Adrenal gland (tissue), 12 donors: ENCODE measurements around the gene PRR35. TPM values are rescaled to one million over a fixed set of nuclear protein-coding genes. Genes with fewer than 3 reads are reported as not detected.

ENCODE experiments used
- DNase-seq, 7 donors: peaks; one replicate each; pipeline ENCODE4 v3.0.0-alpha.2; 2019 to 2020
- H3K27ac ChIP-seq, 5 donors: fragments of 200-600 bp; sonication (generic) in 4 of 5; 1 replicate in 3 of 5; 2 replicates in 2 of 5; pipeline versions ENCODE4 v1.5.1 to v1.8.0; 2016 to 2020; ENCODE audit warnings: mild to moderate bottlenecking in 1 of 5
- H3K27me3 ChIP-seq: fragments of 200-600 bp; 2 replicates; pipeline ENCODE4 v1.8.0; 2021
- H3K36me3 ChIP-seq, 2 donors: fragments of 200-600 bp; replicated peaks in 1 of 2; 1 replicate in 1 of 2; 2 replicates in 1 of 2; pipeline versions ENCODE4 v1.5.1 to v1.8.0; 2018 to 2022
- H3K4me1 ChIP-seq, 2 donors: fragments of 200-600 bp; replicated peaks in 1 of 2; 1 replicate in 1 of 2; 2 replicates in 1 of 2; pipeline versions ENCODE4 v1.5.1 to v1.8.0; 2018 to 2021
- H3K4me3 ChIP-seq, 4 donors: fragments of 200-600 bp; sonication (generic) in 3 of 4; one replicate each; pipeline ENCODE4 v1.5.1; 2016 to 2018
- H3K9me3 ChIP-seq, 3 donors: fragments of 200-600 bp; sonication (generic) in 1 of 3; replicated peaks in 1 of 3; 1 replicate in 2 of 3; 2 replicates in 1 of 3; pipeline versions ENCODE4 v1.5.1 to v1.8.0; 2016 to 2021
- CTCF ChIP-seq, 6 experiments: fragments of 450-650 bp in 4 of 6; fragments of 200-600 bp in 2 of 6; sonication (generic) in 1 of 6; IDR thresholded peaks; 1 replicate in 5 of 6; 2 replicates in 1 of 6; pipeline versions ENCODE4 v1.5.1 to v1.8.0; 2016 to 2021; ENCODE audit warnings: antibody characterized with exemption in 6 of 6, mild to moderate bottlenecking in 2 of 6, moderate library complexity in 1 of 6
- POLR2A ChIP-seq, 2 donors: fragments of 450-650 bp; IDR thresholded peaks; one replicate each; pipeline ENCODE4 v1.6.1; 2017; ENCODE audit warnings: antibody characterized with exemption in 2 of 2, mild to moderate bottlenecking in 2 of 2, moderate library complexity in 1 of 2
- WGBS, 4 donors: extraction: QIAGEN DNeasy Blood & Tissue Kit in 2 of 4; methylation state at CpG; one replicate each; pipeline versions ENCODE4 v1.1.5 to v1.1.7; 2013 to 2017; 5-methylcytosine and 5-hydroxymethylcytosine counted together
- intact Hi-C, 2 donors: fragments of 100-400 bp; cut with DNase I; formaldehyde crosslinking; loops; one replicate each; pipeline versions ENCODE4 v1.14.1 to v1.15.0; 2022 to 2023
- polyA plus RNA-seq, 3 donors: library from polyadenylated mRNA; stranded (reverse); fragments of 200-250 nt in 2 of 3; fragments of 350-450 nt in 1 of 3; fragmentation: Illumina TruSeq in 1 of 3; extraction: RNeasy Lipid Tissue Mini Kit (QIAGEN cat#74804) in 1 of 3; gene quantifications; one replicate each; pipeline ENCODE4 v1.2.3, GENCODE V29; 2013 to 2014
- total RNA-seq, 9 donors: library from RNA; depleted of rRNA in 4 of 9; stranded (reverse); fragments of >200 nt in 4 of 9; fragments of 120-200 nt in 1 of 9; fragmentation: NEBNext Ultra II Directional in 1 of 9; extraction: Animal tissue kit (Norgen Biotek cat#: 25700) in 1 of 9; gene quantifications; one replicate each; pipeline versions ENCODE4 v1.1.0 to v1.2.4, GENCODE V29; 2013 to 2023
- donor health status: healthy with polysubstance abuse.
- donor health status: Bipolar disorder and iron deficiency.
- donor health status: DM: yes; HTN: yes; CAD: no.
- donor health status: DM: no; HTN: no; CAD: no.
- donor health status: DM: no; HTN: no; CAD: no.
- donor health status: DM: yes; HTN: yes; CAD: no.

The PRR35 gene
- total and polyA plus RNA-seq, 12 donors = not detected

GRCh38 chr16:549544-550263 lies 10.5 kb upstream of the PRR35 start:
- intact Hi-C loops = no loop called here
- peaks cover 0 to 9% of the 10 kb centered on the region in 2 donors for H3K4me1 ChIP-seq
- H3K4me3 ChIP-seq = no peak overlapping the region
- H3K36me3 ChIP-seq = peaks cover 0 to 33% of the 10 kb centered on the region in 2 donors
- DNase-seq = no peak
- TF ChIP-seq POLR2A (IDR thresholded peaks at IDR 0.05) (no peak), CTCF (IDR thresholded peaks at IDR 0.05) (no peak)
- no peaks in the 10 kb centered on the region for H3K27me3 ChIP-seq
- H3K27ac ChIP-seq = no peak overlapping the region
- H3K9me3 ChIP-seq = no peaks in the 10 kb centered on the region
- WGBS, 4 donors = 92 to 95% (median 93%) methylated on average over 20 to 54 of the region's 54 CpGs

GRCh38 chr16:551210-551609 lies 9.0 kb upstream of the PRR35 start:
- Histone ChIP-seq H3K4me3 (no peak overlapping the region), H3K9me3 (no peaks in the 10 kb centered on the region), H3K36me3 (peaks cover 0 to 33% of the 10 kb centered on the region in 2 donors), H3K27me3 (no peaks in the 10 kb centered on the region), H3K27ac (no peak overlapping the region), H3K4me1 (peaks cover 0 to 10% of the 10 kb centered on the region in 2 donors)
- intact Hi-C loops = no loop called here
- WGBS, 4 donors = 93 to 96% (median 95%) methylated on average over 3 to 28 of the region's 28 CpGs
- TF ChIP-seq CTCF (IDR thresholded peaks at IDR 0.05) (no peak), POLR2A (IDR thresholded peaks at IDR 0.05) (no peak)
- DNase-seq = no peak

GRCh38 chr16:552171-552570 lies 8.0 kb upstream of the PRR35 start:
- Histone ChIP-seq H3K36me3 (peaks cover 0 to 33% of the 10 kb centered on the region in 2 donors), H3K4me1 (peaks cover 0 to 9% of the 10 kb centered on the region in 2 donors), H3K9me3 (no peaks in the 10 kb centered on the region), H3K27ac (no peak overlapping the region), H3K4me3 (no peak overlapping the region), H3K27me3 (no peaks in the 10 kb centered on the region)
- WGBS, 4 donors = 95 to 97% methylated on average over 31 to 35 of the region's 35 CpGs; no CpG with 5 or more reads in 2 of the 4 donors
- no peak for DNase-seq
- TF ChIP-seq CTCF (IDR thresholded peaks at IDR 0.05) = no peak
- TF ChIP-seq POLR2A (IDR thresholded peaks at IDR 0.05) = no peak
- intact Hi-C loops = no loop called here

GRCh38 chr16:553601-554296 lies 6.4 kb upstream of the PRR35 start:
- no peak overlapping the region for H3K4me3 ChIP-seq
- no peaks in the 10 kb centered on the region for H3K9me3 ChIP-seq
- intact Hi-C loops = no loop called here
- TF ChIP-seq POLR2A (IDR thresholded peaks at IDR 0.05) = no peak
- TF ChIP-seq CTCF (IDR thresholded peaks at IDR 0.05) = no peak
- peaks cover 2% of the 10 kb centered on the region for H3K27me3 ChIP-seq
- no peak overlapping the region for H3K27ac ChIP-seq
- H3K36me3 ChIP-seq = peaks cover 0 to 31% of the 10 kb centered on the region in 2 donors
- no peak for DNase-seq
- peaks cover 0 to 6% of the 10 kb centered on the region in 2 donors for H3K4me1 ChIP-seq
- WGBS, 4 donors = 90 to 94% (median 93%) methylated on average over 8 to 33 of the region's 33 CpGs; no CpG with 5 or more reads in 1 of the 4 donors
